GM18909 (cell line): Measurements from ENCODE around the gene CCDC63.

Experiments used
- ATAC-seq: cut with Tn5 transposase; IDR thresholded peaks from one replicate; pipeline ENCODE4 v1.9.1; 2021; ENCODE audit warnings: mild to moderate bottlenecking; ENCODE audit not compliant: unreplicated experiment, poor library complexity

Gene CCDC63

DNA sequence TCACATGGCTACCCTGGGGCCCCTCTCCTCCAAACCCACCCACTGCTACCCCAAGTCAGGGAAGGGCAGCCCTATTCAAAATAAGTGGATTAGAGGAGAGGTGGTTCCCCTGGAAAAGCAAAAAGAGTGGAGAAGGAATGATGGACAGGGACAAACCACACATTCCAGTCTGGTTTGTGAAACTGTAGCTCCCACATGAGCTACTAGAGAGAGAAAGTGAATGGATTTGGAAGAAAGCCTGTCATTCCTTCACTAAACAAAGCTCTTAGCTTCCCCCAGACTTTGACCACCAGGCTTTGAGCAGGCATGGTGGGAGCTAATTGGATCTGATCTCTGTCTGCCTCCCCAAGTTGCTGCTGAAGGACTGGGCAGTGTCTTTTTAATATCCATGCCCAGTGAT is 28.0 kb downstream of the CCDC63 start:
- ATAC-seq: no peak

DNA sequence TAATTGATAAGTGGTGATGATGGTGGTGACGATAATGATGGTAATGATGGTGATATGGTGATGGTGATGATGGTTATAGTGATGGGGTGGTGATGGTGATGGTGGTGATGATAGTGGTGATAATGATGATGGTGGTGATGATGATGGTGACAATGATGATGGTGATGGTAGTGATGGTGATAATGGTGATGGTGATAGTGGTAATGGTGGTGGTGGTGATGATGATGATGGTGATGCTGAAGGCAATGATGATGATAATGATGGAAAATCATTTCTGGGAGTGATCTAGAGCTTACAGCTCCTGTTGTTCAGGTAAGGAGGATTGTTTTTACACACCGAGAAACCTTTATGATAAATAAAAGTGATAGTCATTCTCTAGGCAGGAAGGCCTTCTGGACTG is 33.9 kb downstream of the CCDC63 start:
- no peak for ATAC-seq

GRCh38 chr12:110883251-110883650 is 36.5 kb downstream of the CCDC63 start:
- no peak for ATAC-seq

DNA sequence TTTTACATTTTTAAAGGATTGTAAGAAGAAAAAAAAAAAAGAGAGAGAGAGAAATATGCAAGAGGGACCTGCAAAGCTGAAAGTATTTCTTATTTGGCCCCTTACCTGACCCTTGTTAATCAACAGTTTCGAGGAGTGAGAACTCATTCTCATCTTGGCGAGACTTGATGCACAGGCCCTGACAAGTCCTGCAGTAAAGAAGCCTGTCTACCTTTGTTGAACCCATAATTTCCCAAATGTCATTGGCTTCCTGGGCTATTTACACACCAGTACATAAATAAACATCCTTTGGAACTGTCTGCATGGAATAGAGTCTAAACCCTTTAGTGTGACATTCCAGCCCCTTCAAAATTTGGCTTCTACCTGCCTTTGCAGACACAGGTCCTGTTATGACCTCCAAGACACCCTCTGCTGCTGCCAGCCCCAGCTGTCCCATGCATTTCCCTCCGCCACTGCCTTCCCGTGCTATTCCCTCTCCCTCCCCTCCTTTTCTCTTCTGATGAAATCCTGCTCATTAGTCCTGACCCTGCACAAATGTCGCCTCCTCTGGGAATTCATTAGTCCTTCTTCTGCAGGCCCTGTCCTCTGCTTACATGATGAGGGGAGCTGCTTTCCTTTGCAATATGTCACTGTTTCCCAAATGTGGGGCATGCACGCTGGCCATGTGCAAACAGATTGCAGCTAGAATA is 38.5 kb downstream of the CCDC63 start:
- no peak for ATAC-seq

DNA sequence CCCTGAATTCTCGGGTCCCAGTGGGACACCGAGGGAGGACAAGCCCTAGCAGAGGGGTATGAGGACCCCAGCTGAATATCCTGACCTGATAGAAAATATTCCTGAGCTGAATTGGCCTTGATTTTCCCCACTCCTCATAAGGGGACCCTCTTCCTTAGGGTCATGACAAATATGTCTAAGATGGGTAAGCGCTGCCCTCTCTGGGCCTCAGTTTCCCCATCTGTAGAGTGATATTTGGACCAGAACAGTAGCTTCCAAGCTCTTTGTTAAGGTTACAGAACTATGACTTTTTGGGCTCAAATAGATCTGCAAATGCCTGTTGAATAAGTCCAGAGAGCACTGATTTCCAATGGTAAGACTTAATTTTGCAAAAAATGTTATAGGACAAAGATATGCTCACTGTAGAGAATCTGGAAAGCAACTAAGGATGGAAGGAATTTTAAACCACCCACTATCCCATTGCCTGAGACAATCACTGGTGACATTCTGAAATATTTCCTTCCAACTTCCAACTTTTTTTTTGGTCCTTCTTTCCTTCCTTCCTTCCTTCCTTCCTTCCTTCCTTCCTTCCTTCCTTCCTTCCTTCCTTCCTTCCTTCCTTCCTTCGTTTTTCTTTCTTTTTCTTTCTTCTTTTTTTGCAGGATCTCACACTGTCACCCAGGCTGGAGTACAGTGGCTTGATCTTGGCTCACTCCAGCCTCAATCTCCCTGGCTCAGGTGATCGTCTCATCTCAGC is 41.6 kb downstream of the CCDC63 start:
- ATAC-seq: no peak

DNA sequence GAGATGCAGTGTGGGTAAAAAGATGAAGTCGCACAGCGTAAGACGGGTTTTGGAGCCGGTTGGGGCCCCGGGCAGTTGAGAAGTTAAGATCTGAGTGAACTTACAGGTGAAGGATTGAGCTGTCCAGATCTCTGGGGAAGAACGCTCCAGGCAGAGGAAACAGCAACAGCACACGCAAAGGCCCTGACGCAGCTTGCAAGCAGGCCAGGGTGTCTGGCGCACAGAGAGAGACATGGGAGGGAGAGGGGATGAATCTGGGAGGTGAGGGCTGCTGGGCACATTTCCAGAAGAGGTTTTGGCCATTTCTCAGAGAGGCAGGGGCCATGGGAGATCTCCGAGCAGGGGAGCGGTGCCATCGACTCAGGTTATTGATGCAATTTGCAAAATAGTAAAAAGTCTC is 42.6 kb downstream of the CCDC63 start:
- no peak for ATAC-seq

DNA sequence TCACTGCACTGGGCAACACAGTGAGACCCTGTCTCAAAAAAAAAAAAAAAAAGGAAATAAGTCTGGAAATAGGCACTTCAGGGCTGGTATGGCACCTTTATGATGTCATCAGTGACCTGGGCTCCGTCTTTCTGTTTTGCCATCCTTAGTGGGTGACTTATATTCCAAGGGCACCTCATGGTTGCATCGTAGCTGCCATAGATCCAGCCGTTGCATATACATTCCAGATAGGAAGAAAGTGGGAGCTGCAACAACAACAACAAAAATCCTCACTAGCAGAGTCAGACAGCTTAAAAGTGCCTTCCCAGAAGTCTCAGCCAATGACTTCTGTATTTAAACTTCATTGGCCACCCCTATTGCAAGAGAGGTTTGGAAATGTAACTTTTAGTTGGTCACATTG is 47.2 kb downstream of the CCDC63 start:
- ATAC-seq: no peak

GRCh38 chr12:110896559-110896958 is 49.8 kb downstream of the CCDC63 start:
- ATAC-seq: no peak

- no peak for ATAC-seq
Observed at GRCh38 chr12:110901401-110901800, 54.6 kb downstream of the CCDC63 start.

- no peak for ATAC-seq
Observed at GRCh38 chr12:110903511-110903910, 56.7 kb downstream of the CCDC63 start.

DNA sequence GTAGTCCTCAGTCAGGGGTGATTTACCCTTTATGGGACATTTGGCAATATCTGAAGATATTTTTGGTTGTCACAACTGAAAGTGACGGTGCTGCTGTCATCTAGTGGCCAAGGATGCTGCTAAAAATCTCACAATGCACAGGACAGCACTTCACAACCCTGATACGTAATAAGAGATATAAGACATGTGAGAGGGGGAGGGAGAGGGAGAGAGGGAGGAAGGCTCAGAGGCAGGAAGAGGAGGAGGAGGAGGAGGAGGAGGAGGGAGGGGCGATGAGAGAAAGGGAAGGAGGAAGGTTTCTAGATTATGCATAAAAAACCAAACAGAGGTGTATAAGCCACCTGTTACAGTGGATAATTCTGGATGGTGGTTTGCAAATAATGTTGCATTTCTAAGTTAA is 59.3 kb downstream of the CCDC63 start:
- no peak for ATAC-seq

GRCh38 chr12:110906516-110906915 is 59.7 kb downstream of the CCDC63 start:
- no peak for ATAC-seq

GRCh38 chr12:110906985-110907384 is 60.2 kb downstream of the CCDC63 start:
- ATAC-seq: no peak

GRCh38 chr12:110907583-110907982 is 60.8 kb downstream of the CCDC63 start:
- no peak for ATAC-seq

GRCh38 chr12:110908377-110909152 is 61.8 kb downstream of the CCDC63 start:
- no peak for ATAC-seq

DNA sequence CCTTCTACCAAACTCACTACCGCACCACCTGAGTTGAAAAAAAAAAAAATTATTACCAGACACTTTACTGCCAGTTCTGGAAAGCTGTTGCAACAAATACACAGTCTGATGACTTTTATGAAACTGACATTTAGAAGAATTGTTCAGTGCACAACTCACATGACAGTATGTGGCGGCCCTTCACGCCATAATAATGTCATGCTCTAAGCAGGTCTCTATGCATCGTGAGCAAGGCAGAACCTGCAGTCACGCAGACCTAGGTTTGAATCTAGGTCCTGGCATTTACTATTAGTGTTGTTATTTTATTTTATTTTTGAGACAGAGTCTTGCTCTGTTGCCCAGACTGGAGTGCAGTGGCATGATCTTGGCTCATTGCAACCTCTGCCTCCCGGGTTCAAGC is 65.5 kb downstream of the CCDC63 start:
- no peak for ATAC-seq

DNA sequence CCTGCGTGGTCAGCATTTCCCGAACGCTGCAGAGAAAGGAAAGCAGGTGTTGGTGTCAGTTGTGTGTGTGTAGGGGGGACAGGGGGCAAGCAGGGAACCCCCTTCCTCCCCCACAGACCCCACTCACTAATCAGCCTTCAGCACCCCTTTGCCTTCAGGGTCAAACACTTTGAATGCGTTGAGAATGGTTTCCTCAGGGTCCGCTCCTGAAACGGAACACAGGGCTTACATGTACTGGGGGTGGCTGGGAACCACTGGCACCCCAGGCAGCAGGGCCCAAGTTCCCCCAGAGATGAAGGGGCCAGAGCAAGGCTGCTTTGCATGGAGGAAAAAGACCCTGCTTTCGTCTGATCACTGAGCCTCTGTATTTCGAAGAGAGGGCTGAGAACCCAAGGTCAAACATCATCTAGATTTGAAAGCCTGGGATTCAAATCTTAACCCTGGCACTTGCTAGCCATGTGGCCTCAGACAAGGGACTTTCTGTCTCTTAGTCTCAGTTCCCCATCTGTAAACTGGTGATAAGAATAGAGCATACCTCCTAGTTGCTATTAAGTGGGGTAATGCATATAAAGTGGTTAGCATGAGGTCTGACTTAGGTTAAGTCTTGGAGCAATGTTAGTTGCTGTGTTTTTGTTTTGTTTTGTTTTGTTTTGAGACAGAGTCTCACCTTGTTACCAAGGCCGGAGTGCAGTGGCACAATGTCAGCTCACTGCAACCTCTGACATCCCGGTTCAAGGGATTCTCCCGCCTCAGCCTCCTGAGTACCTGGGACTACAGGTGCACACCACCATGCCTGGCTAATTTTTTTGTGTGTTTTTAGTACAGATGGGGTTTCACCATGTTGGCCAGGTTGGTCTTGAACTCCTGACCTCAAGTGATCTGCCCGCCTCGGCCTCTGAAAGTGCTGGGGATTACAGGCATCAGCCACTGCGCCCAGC is 66.6 kb downstream of the CCDC63 start:
- peak; percentile 98 for ATAC-seq

DNA sequence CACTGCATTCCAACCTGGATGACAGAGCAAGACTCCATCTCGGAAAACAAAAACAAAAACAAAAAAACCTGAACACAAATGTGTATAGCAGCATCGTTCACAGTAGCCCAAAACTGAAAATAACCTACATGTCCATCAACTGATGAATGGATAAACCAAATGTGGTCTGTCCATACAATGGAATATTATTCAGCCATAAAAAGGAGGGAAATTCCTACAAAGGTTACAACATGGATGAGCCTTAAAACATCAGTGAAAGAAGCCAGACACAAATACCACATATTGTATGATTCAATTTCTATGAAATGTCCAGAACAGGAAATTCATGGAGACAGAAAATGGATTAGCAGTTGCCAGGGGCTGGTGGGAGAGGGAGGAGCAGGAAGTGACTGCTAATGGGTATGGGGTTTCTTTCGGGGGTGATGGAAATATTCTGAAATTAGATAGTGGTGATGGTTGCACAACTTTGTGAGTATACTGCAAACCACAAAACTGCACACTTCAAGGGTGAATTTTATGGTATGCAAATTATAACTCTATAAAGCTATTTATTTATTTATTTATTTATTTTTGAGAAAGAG is 69.6 kb downstream of the CCDC63 start:
- ATAC-seq: no peak

DNA sequence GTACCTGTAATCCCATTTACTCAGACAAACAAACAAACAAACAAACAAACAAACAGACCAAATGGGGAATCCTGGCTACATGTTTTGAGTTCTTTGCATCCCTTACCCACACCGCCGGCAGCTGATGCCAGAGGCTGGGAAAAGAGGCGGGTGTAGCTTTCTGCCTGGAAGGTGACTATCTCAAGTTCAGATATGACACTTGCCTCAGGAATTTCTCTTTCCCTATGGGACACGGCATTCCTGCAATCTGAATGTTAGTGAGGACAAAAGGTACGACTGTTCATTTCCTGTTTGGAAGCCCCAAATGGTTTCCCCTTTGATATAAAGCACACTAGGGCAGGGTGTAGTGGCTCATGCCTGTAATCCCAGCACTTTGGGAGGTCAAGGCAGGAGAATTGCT is 70.7 kb downstream of the CCDC63 start:
- no peak for ATAC-seq

DNA sequence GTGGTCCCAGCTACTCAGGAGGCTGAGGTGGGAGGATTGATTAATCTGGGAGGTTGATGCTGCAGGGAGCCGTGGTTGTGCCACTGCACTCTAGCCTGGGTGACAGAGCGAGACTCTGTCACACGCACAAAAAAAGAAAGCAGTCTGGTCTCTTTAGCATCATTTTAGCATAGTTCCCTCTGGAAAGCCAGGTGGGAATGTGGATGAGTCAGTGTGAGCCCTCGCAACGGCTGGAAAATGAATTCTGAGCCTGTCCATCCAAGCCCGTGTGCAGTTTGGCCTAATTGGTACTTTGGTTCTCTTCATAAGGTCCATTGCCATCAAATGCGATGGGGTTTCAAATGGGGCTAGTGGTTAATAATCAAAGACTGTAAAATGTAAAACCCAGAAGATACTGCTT is 71.2 kb downstream of the CCDC63 start:
- no peak for ATAC-seq
